H1 (cell line): ENCODE data around the gene CACNA1C. TPM values are rescaled to one million over a fixed set of nuclear protein-coding genes. Genes with fewer than 3 reads are reported as not detected.

Experiments
- CTCF ChIA-PET: fragments of 300-600 bp; sonication (Branson Sonifier 250); formaldehyde crosslinking; loops from one replicate; lab custom pipeline; 2021; ENCODE audit not compliant: partially characterized antibody; lab: Charles Lee
- POLR2A ChIA-PET: fragments of 300-600 bp; sonication (Branson Sonifier 250); formaldehyde crosslinking; loops from one replicate; lab custom pipeline; 2021; ENCODE audit warnings: inconsistent platforms; ENCODE audit not compliant: partially characterized antibody; lab: Charles Lee
- DNase-seq, 2 experiments: peaks; one replicate each; pipeline versions ENCODE4 v3.0.0 to v3.0.0-alpha.2; 2010 to 2022; ENCODE audit warnings: low spot score in 2 of 2, low read depth in 1 of 2, mixed read lengths in 1 of 2
- FAIRE-seq: peaks from 2 replicates; lab custom pipeline; 2011; peaks lifted over from hg19 to GRCh38; lab: Jason Lieb, UNC
- H2AFZ ChIP-seq: 2 replicates; pipeline ENCODE4 v1.8.1; 2012; ENCODE audit warnings: low read length, inconsistent platforms
- H2AK5ac ChIP-seq: 2 replicates; pipeline ENCODE4 v1.6.1; 2013; ENCODE audit warnings: low read depth, low read length
- H2BK120ac ChIP-seq: replicated peaks from 2 replicates; pipeline ENCODE3; 2013; ENCODE audit warnings: low read depth, low read length, inconsistent platforms
- H2BK12ac ChIP-seq: 2 replicates; pipeline ENCODE4 v1.6.1; 2013; ENCODE audit warnings: low read depth, low read length
- H2BK15ac ChIP-seq: 2 replicates; pipeline ENCODE4 v1.6.1; 2013; ENCODE audit warnings: low read length
- H2BK20ac ChIP-seq: 2 replicates; pipeline ENCODE4 v1.6.1; 2013; ENCODE audit warnings: low read length
- H2BK5ac ChIP-seq: 2 replicates; pipeline ENCODE4 v1.6.1; 2013; ENCODE audit warnings: low read depth, low read length
- H3K14ac ChIP-seq: 2 replicates; pipeline ENCODE4 v1.6.1; 2013; ENCODE audit warnings: inconsistent platforms; ENCODE audit not compliant: insufficient read length
- H3K18ac ChIP-seq: 2 replicates; pipeline ENCODE4 v1.6.1; 2013; ENCODE audit warnings: low read length; ENCODE audit errors: extremely low read depth
- H3K23ac ChIP-seq: 2 replicates; pipeline ENCODE4 v1.6.1; 2013; ENCODE audit warnings: inconsistent platforms; ENCODE audit not compliant: insufficient read length
- H3K23me2 ChIP-seq: 2 replicates; pipeline ENCODE4 v1.6.1; 2013; ENCODE audit warnings: low read depth, low read length
- H3K27ac ChIP-seq: 2 replicates; pipeline ENCODE4 v1.6.1; 2011; ENCODE audit warnings: low read depth, low read length, inconsistent platforms
- H3K27me3 ChIP-seq, 4 experiments: replicated peaks in 1 of 4; 1 replicate in 1 of 4; 2 replicates in 3 of 4; pipeline versions ENCODE4 v1.6.1 to v1.8.1; 2011 to 2013; ENCODE audit warnings: low read length in 3 of 4, mild to moderate bottlenecking in 3 of 4, inconsistent platforms in 2 of 4, mixed read lengths in 2 of 4, moderate library complexity in 1 of 4; ENCODE audit not compliant: control insufficient read depth in 3 of 4, insufficient read depth in 3 of 4; ENCODE audit errors: extremely low read depth in 1 of 4
- H3K36me3 ChIP-seq, 4 experiments: 2 replicates each; pipeline versions ENCODE4 v1.6.1 to v1.8.1; 2011 to 2013; ENCODE audit warnings: mild to moderate bottlenecking in 4 of 4, low read length in 3 of 4, moderate library complexity in 2 of 4, control low read depth in 1 of 4, inconsistent platforms in 1 of 4; ENCODE audit not compliant: insufficient read depth in 4 of 4, control insufficient read depth in 2 of 4
- H3K4ac ChIP-seq: replicated peaks from 2 replicates; pipeline ENCODE3; 2013; ENCODE audit warnings: low read length, low read depth, mixed read lengths, inconsistent platforms; ENCODE audit not compliant: insufficient read length
- H3K4me1 ChIP-seq, 4 experiments: replicated peaks in 1 of 4; 1 replicate in 1 of 4; 2 replicates in 3 of 4; pipeline versions ENCODE4 v1.6.1 to v1.8.1; 2011 to 2013; ENCODE audit warnings: low read length in 3 of 4, inconsistent platforms in 2 of 4, mixed read lengths in 1 of 4; ENCODE audit not compliant: insufficient read depth in 4 of 4, control insufficient read depth in 3 of 4
- H3K4me2 ChIP-seq, 2 experiments: 2 replicates each; pipeline versions ENCODE4 v1.6.1 to v1.8.1; 2011 to 2013; ENCODE audit warnings: low read depth in 2 of 2, low read length in 2 of 2, control low read depth in 1 of 2, inconsistent platforms in 1 of 2, mild to moderate bottlenecking in 1 of 2; ENCODE audit not compliant: insufficient read depth in 1 of 2
- H3K4me3 ChIP-seq, 4 experiments: fragments of 200-600, 300-600 bp in 1 of 4; sonication (generic), shearing (Covaris generic), sonication (Bioruptor Twin) in 1 of 4; 2 replicates each; pipeline versions ENCODE4 v1.5.1 to v1.8.1; 2011 to 2016; ENCODE audit warnings: low read length in 4 of 4, low read depth in 3 of 4, control low read depth in 2 of 4, inconsistent platforms in 2 of 4, mild to moderate bottlenecking in 2 of 4, mixed read lengths in 1 of 4, moderate library complexity in 1 of 4; ENCODE audit not compliant: insufficient read depth in 2 of 4; ENCODE audit errors: extremely low read depth in 1 of 4
- H3K56ac ChIP-seq: replicated peaks from 2 replicates; pipeline ENCODE3; 2013; ENCODE audit warnings: low read depth, mild to moderate bottlenecking, mixed read lengths, low read length, inconsistent platforms; ENCODE audit not compliant: insufficient read length
- H3K79me1 ChIP-seq: 2 replicates; pipeline ENCODE4 v1.6.1; 2013; ENCODE audit warnings: low read depth, low read length, control low read depth
- H3K79me2 ChIP-seq, 2 experiments: 2 replicates each; pipeline versions ENCODE4 v1.6.1 to v1.8.1; 2012 to 2013; ENCODE audit warnings: low read length in 2 of 2, mild to moderate bottlenecking in 2 of 2, inconsistent platforms in 1 of 2; ENCODE audit not compliant: insufficient read depth in 2 of 2, control insufficient read depth in 1 of 2
- H3K9ac ChIP-seq, 4 experiments: replicated peaks in 1 of 4; 1 replicate in 1 of 4; 2 replicates in 3 of 4; pipeline versions ENCODE4 v1.6.1 to v1.8.1; 2011 to 2013; ENCODE audit warnings: low read depth in 3 of 4, low read length in 3 of 4, control low read depth in 2 of 4, mild to moderate bottlenecking in 2 of 4, moderate library complexity in 2 of 4, inconsistent platforms in 1 of 4; ENCODE audit errors: extremely low read depth in 1 of 4
- H3K9me3 ChIP-seq, 2 experiments: 2 replicates each; pipeline versions ENCODE4 v1.6.1 to v1.8.1; 2012 to 2013; ENCODE audit warnings: mild to moderate bottlenecking in 2 of 2, moderate library complexity in 2 of 2, control low read depth in 1 of 2, inconsistent platforms in 1 of 2, low read depth in 1 of 2, low read length in 1 of 2, mixed read lengths in 1 of 2; ENCODE audit not compliant: insufficient read depth in 2 of 2
- H4K20me1 ChIP-seq, 2 experiments: replicated peaks in 1 of 2; 2 replicates each; pipeline versions ENCODE3 to v1.8.1; 2011 to 2013; ENCODE audit warnings: inconsistent platforms in 2 of 2, low read length in 2 of 2, mild to moderate bottlenecking in 1 of 2; ENCODE audit not compliant: insufficient read depth in 2 of 2, control insufficient read depth in 1 of 2
- H4K5ac ChIP-seq: 2 replicates; pipeline ENCODE4 v1.6.1; 2013; ENCODE audit warnings: low read length, low read depth, mixed read lengths, inconsistent platforms; ENCODE audit not compliant: insufficient read length
- H4K8ac ChIP-seq: 2 replicates; pipeline ENCODE4 v1.8.0; 2013; ENCODE audit warnings: mild to moderate bottlenecking, moderate library complexity, low read length, inconsistent platforms; ENCODE audit not compliant: insufficient read depth; ENCODE audit errors: extremely low read depth
- H4K91ac ChIP-seq: replicated peaks from 2 replicates; pipeline ENCODE3; 2013; ENCODE audit warnings: low read length, mixed read lengths, inconsistent platforms; ENCODE audit not compliant: insufficient read length
- EZH2 ChIP-seq: fragments of 200-600 bp; sonication (generic); IDR thresholded peaks from 2 replicates; pipeline ENCODE4 v1.7.1; 2012; ENCODE audit warnings: low read depth, mild to moderate bottlenecking, moderate library complexity, low read length, inconsistent platforms; ENCODE audit not compliant: severe bottlenecking
- GABPA ChIP-seq: IDR thresholded peaks from 2 replicates; pipeline ENCODE4 v1.6.1; 2011; ENCODE audit warnings: mild to moderate bottlenecking, low read length, moderate library complexity, borderline replicate concordance; ENCODE audit not compliant: insufficient read depth
- SAP30 ChIP-seq: fragments of 300-600 bp; sonication (generic); IDR thresholded peaks from 2 replicates; pipeline ENCODE4 v1.7.1; 2012; ENCODE audit warnings: low read length, moderate library complexity, mild to moderate bottlenecking, inconsistent platforms; ENCODE audit not compliant: insufficient read depth, insufficient replicate concordance
- SUZ12 ChIP-seq: fragments of 200-600 bp; sonication (generic); IDR thresholded peaks from 2 replicates; pipeline ENCODE4 v1.6.1; 2012; ENCODE audit warnings: mild to moderate bottlenecking, inconsistent platforms, low read length, moderate library complexity, mixed read lengths
- TAF7 ChIP-seq: optimal IDR thresholded peaks from 2 replicates; pipeline ENCODE3; 2011; ENCODE audit warnings: low read depth, mild to moderate bottlenecking, inconsistent platforms, low read length, moderate library complexity, borderline replicate concordance
- TEAD4 ChIP-seq: IDR thresholded peaks from 2 replicates; pipeline ENCODE4 v1.6.1; 2012; ENCODE audit warnings: low read depth, low read length, inconsistent platforms, mixed read lengths
- ZNF274 ChIP-seq: IDR thresholded peaks from 2 replicates; pipeline ENCODE4 v1.7.0; 2012; ENCODE audit warnings: low read length, borderline replicate concordance; ENCODE audit errors: extremely low read depth
- WGBS, 2 experiments: shearing (Covaris generic) in 1 of 2; methylation state at CpG; one replicate each; pipeline versions ENCODE4 v1.1.6 to v1.1.7; 2013 to 2015; ENCODE audit warnings: low lambda C conversion rate in 2 of 2, mixed read lengths in 2 of 2, inconsistent platforms in 1 of 2, low coverage in 1 of 2, missing lambda C conversion rate in 1 of 2; ENCODE audit not compliant: insufficient replicate concordance in 2 of 2, insufficient coverage in 1 of 2, insufficient read length in 1 of 2; ENCODE audit errors: extremely low coverage in 1 of 2, missing lambda C conversion rate in 1 of 2; 5-methylcytosine and 5-hydroxymethylcytosine counted together
- polyA plus RNA-seq, 7 experiments: library from polyadenylated mRNA; depleted of rRNA in 3 of 7; stranded (reverse) in 5 of 7; unstranded in 2 of 7; fragments of >200 nt in 5 of 7; fragments of 200-250 nt in 2 of 7; gene quantifications; 1 replicate in 5 of 7; 2 replicates in 1 of 7; 4 replicates in 1 of 7; pipeline versions ENCODE4 v1.2.1 to v1.2.3, GENCODE V29; 2011 to 2013; ENCODE audit warnings: missing spikeins in 2 of 7, mixed read lengths in 2 of 7
- total RNA-seq: library from RNA; stranded (reverse); fragmentation: NEBNext Ultra II Directional; extraction: Animal tissue kit (Norgen Biotek cat#: 25700); gene quantifications from 2 replicates; pipeline ENCODE4 v1.2.1, GENCODE V29; 2021

The CACNA1C gene
- total and polyA plus RNA-seq, 2 of the 8 experiments (the other 6 are each of a cell fraction or from before 2014, with no cell fraction given), result 1.3 TPM

DNA sequence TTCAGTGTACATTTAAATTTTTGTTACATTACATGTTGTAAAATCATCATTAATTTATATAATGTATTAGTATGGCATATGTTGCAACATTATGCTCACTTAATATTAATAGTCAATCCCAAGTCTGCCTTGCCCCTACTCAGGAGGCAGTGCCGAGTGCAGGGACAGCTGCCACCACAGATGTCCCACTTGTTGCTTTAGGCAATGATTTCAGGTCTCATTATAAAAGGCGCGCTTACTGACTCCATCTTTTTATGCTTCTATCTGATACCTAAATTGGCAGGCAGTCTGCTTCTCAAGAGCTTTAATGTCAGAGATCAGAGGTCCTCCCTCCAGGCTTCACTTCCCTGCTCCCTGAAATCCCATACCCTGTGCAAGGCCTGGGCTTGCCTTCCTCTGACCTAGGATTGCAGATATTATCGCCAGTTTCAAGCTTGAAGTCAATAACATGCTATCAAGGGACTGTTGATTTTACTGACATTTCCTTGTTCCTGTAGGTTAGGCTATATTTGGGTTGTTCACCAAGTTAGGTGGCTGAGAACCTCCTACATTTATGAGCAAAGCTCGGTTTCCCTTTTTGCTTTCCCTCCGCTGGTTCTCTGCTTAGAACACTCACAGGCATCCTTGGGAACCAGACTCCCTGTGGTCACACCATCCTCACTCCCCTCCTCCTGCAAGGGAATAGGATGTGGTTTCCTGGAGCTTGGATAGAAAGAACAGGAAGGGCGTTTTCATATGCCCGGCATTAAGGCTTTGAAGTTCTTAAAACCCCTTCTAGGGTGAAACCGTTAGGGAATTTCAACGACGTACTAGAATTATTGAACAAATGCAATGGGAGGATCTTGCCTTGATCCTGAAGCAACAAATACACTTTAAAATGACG lies 533.6 kb downstream of the CACNA1C start:
- no peak for FAIRE-seq
- peaks cover 0 to 9% (median 9%) of the 10 kb centered on the region in 4 experiments; a peak in 6 of 7 replicates for H3K27me3 ChIP-seq
- H3K4me3 ChIP-seq, result no peak overlapping the region
- no peak overlapping the region for H3K14ac ChIP-seq
- H3K79me1 ChIP-seq, result no peaks in the 10 kb centered on the region; the same call in 1 of the 2 replicates
- no peak for DNase-seq
- no peaks in the 10 kb centered on the region for H3K23me2 ChIP-seq
- H3K56ac ChIP-seq, result no peak overlapping the region
- ChIA-PET POLR2A (interaction anchor here (1.1 kb wide), 1 partner anchor 12 kb away, joined by 3 read pairs; no protein-coding TSS in a partner anchor), CTCF (interaction anchor here (0.8 to 3.0 kb wide), 13 partner anchors 12 to 530 kb away, joined by 3 to 11 read pairs (median 4); no protein-coding TSS in a partner anchor)
- H4K91ac ChIP-seq, result no peak overlapping the region
- H3K36me3 ChIP-seq, result no peaks in the 10 kb centered on the region
- no peak overlapping the region for H3K4ac ChIP-seq
- no peak overlapping the region for H2BK15ac ChIP-seq
- H3K9me3 ChIP-seq, result no peaks in the 10 kb centered on the region
- no peak overlapping the region for H3K23ac ChIP-seq
- no peak overlapping the region for H4K8ac ChIP-seq
- no peak overlapping the region for H2BK20ac ChIP-seq
- H2BK5ac ChIP-seq, result no peak overlapping the region
- H3K79me2 ChIP-seq, result no peaks in the 10 kb centered on the region
- H3K27ac ChIP-seq, result no peak overlapping the region
- H2AK5ac ChIP-seq, result 0 out of 2 replicates have a peak overlapping the region, but pooled peaks have one; percentile 61
- no peak overlapping the region for H2BK12ac ChIP-seq
- no peaks in the 10 kb centered on the region for H4K20me1 ChIP-seq
- no peak overlapping the region for H4K5ac ChIP-seq
- H2AFZ ChIP-seq, result no peak overlapping the region
- WGBS, 2 experiments, result 78% methylated on average over 12 of the region's 12 CpGs; no CpG with 5 or more reads in 1 of the 2 experiments
- peaks cover 0 to 3% (median 2%) of the 10 kb centered on the region in 4 experiments; a peak in 5 of 7 replicates for H3K4me1 ChIP-seq
- no peak overlapping the region for H2BK120ac ChIP-seq
- peak overlapping the region in 1 of 2 experiments; percentile 9; a peak in 1 of 4 replicates for H3K4me2 ChIP-seq
- no peak overlapping the region for H3K9ac ChIP-seq
- TF ChIP-seq SUZ12 (no peak), EZH2 (no peak), ZNF274 (no peak), SAP30 (no peak), TAF7 (no peak), GABPA (no peak), TEAD4 (no peak)
- H3K18ac ChIP-seq, result no peak overlapping the region
